HG03469 (cell line): ENCODE results near the gene ADCY2.

Experiments
- ATAC-seq: cut with Tn5 transposase; IDR thresholded peaks from one replicate; pipeline ENCODE4 v1.9.1; 2021; ENCODE audit warnings: mild to moderate bottlenecking, moderate library complexity, moderate number of reproducible peaks; ENCODE audit not compliant: unreplicated experiment

The ADCY2 gene

GRCh38 chr5:7395947-7396712, at the start of gene ADCY2:
TSS of gene ADCY2 (plus strand) at chr5:7396138. CDS start at chr5:7396297, 159 bp downstream.
- ATAC-seq: no peak

DNA sequence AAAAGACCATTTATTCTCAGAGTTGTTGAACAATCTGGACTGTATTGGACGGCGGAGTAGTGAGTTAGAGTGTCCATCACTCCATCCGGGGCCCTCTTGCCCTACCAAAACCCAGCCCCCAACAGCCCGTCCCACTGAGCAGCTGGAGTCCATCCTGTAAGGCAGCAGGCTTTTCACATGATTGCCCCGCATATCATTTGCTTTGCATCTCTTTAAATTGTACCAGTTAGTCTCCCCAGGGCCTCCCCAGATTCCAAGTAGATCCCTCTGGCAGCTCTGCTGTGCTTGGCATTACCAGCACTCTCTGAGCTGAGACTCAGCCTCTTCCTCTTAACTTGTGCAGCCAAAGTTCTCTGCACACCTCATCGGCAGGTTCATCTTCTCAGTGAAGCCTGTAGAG, 48.6 kb upstream of the ADCY2 start:
- no peak for ATAC-seq

DNA sequence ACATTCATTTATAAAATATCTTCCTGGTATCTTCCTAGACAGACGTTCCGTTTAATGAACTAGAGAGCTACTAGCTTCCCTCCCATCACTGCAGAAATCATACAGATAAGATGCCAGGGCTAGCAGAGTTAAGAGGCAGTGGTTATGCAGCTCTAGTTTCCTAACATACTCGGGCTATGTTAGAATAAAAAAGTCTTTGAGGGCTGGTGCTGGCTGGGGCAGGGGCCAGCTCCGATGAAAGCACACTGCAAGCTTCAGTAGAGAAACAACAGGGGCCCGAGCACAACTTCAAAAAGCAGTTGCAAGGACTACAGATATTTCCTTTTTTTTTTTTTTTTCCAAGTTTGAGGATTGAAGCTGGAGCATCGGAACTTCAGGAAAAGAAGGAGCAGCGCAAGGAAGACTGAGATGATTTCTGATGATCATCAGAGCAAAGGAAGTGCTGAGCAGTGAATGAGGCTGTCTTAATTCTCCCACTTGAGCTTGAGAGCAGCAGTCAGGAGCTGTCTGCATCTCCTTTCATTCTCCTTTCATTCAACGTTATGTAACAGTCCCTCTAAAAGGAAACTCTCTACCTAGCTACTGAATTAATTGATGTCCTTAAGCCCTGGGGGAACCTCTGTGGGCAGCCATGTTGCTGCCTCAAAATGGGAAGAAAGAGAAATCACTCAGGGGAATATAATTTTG, 47.6 kb upstream of the ADCY2 start:
- ATAC-seq: no peak

GRCh38 chr5:7361593-7361992, 34.3 kb upstream of the ADCY2 start:
- no peak for ATAC-seq

- no peak for ATAC-seq
These were observed 32.8 kb upstream of the ADCY2 start for GRCh38 chr5:7363067-7363677.

DNA sequence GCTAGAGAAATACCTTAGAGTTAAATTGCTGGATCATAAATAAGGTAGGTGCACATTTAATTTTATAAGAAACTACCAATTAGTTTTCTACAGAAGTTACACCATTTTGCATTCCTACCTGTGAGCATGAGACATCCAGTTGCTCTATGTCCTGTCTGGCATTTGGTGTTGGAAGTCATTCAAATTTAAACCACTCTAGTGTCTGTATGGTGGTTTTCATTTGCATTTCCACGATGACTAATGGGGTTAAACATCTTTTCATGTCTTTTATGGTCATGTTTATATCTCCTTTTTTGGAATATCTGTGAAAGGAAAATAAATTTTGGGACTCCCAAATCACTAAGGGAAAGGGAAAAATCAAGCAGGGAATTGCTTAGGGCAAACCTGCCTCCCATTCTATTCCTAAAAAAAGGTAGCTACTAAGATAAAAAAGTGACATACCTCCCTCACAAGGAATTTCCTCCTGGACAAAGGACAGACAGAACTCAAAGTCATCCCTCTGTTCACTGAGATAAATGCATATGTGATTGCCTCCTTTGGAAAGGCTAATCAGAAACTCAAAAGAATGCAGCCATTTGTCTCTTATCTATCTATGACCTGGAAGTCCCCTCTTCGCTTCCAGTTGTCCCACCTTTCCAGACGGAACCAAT, 31.6 kb upstream of the ADCY2 start:
- no peak for ATAC-seq

- no peak for ATAC-seq
These were observed 28.2 kb upstream of the ADCY2 start for GRCh38 chr5:7367780-7368179.

- no peak for ATAC-seq
These were observed 23.5 kb upstream of the ADCY2 start for GRCh38 chr5:7372399-7372798.

GRCh38 chr5:7374186-7374585, 21.8 kb upstream of the ADCY2 start:
- ATAC-seq: no peak

DNA sequence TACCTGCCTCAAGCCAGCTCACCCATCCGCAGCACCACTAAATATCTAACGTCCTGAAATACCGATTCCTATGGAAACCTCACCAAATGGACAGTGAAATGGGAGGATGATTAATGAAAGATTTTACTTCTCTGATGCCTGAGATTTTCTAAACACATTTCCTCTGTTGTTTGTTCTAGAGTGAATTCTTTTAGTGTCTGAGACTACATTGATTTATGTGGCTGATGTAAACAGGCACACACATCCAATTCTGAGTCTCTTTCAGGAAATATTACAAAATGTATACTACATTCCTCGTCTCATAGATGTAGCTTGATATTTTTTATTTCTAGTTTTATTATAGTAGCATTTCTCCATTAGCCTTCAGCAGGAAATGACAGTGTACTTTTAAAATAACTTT, 20.5 kb upstream of the ADCY2 start:
- ATAC-seq: no peak

DNA sequence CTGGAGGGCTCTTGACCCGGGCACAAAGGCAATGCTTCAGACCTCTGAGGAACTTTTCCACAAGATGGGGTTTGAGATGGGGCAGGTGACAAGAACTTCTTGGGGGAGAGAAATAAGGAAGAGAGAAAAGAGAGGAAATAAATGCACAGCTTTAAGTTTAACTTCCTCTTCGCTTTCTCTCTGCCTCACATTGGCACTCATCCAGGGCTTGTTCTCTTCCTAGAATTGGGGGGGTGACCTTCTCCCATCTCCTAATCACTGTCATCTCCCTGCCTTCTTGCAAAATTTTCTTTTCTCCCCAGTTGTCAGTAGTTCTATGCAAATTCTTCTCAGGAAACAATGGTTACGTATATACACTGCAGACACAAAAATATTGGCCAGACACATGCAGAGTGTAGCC, 19.1 kb upstream of the ADCY2 start:
- no peak for ATAC-seq

DNA sequence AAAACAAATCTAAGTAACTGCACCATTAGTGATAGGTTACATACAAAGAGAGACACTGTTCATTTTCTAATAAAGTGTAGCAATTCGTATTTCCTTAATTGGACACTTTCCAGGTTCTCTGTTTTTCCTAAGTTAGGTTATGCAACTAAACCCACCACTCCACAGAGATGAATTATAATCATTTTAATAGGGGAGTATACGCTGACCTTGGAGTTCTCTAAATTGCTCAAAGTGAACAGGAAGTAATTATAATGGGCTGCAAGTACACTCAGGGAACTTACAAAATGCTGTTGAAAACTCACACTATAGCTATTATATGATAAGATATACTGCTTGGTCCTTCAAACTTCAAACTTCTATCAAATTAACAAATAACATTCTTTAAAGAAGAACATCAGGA, 18.2 kb upstream of the ADCY2 start:
- ATAC-seq: no peak

DNA sequence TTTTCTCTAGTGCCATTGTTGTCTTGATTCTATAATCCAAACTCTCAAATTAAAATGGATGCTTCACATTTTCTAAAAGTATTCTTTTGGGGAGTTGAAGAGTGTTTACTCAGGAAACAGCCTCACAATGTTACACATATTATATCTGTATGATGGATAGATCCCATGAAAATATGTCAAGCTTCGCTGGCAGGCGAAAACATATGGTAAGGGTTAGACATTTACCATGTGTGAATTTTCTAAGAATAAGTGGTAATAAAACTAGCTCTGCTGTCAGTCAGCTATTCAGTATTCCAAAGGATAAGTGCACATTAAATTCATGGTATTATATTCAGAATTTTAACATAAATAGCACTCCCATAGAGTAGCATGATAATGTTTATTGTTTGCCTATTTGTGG, 13.3 kb upstream of the ADCY2 start:
- no peak for ATAC-seq

GRCh38 chr5:7385681-7386080, 10.3 kb upstream of the ADCY2 start:
- no peak for ATAC-seq

DNA sequence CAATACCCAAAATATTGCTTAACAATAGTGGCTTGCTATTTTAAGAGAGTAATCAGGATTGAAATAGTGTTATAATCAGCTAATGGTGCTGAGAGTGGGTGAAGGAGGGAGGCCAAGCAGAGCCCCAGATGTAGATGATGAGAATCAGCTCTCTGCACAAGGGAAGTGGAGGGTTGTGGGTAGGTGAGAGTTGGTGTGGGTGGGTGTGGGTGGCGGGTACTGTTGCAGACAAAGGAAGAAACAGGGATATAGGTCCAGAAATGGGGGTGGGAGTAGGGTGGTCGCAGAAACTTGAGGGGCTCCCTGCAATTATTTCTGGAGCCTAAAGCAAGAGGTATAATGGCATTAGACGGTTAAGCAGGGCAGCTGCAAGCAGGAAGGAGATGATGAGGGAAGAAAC, 7.4 kb upstream of the ADCY2 start:
- no peak for ATAC-seq

DNA sequence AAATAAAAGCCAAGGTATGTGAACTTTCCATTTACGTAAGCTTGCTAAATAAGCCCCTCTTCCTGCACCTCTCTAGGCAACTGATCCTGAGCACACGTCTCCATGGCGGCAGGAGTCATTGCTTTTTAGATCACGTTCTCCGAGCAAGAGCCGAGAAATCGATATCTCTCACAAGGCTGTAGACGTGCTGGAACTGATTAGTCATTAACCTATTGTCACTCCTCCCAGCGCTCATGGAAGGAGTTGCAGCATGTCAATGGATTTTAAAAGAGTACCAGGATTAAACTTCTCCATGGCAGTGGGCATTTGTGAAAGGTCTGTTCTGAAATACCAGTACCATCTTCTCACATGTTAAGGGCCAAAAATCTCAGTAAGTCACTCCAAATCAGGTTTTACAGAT, 4.7 kb upstream of the ADCY2 start:
- no peak for ATAC-seq

DNA sequence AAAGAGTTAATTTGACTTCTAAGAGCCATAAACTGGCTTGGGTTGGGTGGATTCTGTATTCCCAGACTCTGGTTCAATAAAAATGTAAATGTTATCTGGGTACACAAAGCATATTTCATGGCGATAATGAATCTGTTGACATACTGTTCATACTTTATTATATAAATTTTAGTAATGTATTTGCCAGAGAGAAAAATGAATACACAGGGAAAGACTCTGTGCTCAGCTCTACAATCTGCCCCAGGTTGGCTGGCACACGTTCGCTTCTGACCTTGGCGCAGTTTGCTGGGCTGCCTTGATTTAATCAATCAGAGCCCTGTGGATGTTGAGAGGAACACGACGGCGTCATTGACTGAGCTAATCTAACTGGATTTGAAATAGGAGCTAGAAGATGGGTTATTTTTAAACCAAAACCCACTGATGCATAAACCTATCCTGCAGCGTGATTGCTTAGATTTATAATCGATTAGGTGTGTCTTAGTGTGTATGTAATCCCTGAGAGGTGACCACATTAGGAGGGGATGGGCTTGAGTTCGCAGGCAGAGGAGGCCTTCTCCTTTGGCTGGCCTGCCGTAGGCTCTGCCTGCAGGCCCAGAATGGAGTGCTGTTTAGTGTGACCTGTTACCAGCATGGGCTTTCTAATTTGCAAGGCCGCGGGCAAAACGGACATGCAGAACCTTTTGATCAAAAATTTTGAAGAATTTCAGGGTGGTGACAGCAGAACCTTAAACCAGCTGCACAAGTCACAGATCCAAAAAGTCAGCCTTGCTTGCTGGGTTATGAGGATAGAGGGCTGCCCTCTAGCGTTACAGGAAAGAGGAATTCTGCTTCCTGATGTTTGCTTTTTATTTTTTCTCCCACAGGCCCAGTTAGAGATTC, 3.9 kb upstream of the ADCY2 start:
- ATAC-seq: no peak

DNA sequence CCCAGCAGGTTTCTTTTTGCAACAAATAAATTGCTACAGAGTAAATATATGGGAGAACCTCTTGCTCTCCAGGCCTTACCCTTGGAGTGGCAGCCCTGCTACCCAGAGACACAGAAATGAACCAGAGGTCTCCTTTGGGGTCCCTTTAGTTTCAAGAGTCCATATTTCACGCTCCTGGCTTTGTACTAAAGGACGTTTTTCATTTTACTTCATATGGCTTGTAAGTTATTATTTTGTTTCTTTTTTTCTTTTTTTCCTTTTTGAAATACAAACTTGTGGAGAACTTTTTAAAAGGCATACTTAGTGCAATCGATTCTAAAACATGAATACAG, 3.3 kb upstream of the ADCY2 start:
- ATAC-seq: no peak

GRCh38 chr5:7393921-7394799, 1.8 kb upstream of the ADCY2 start:
- ATAC-seq: no peak

DNA sequence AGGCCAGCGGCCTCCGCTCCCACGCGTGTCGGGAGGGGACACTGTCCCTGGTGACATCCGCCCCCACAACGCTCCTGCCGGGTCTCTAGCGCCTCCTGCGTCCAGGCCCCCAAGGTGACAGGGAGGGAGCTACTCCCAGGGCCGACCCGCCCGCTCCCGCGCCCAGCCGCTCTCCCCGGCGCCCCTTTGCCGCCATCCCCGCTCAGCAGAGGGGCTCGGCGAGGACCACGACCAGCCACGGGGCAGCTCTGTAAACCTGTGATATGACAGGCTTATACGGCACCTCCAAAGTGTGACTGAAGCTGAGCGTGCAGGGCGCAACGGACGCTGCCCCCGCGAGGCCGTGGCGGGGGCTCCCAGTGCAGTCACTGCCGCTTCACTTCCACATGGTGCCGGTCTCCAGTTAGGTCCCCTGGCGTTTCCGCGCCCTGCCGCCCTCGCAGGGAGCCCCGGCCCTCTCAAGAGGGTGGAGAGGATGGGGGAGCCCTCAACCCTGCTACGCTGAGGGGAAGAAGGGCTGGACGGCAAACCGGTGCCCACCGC, 978 bp upstream of the ADCY2 start:
- no peak for ATAC-seq
